AG09319 (cell line): ENCODE measurements around the gene CNTNAP1.
"Not testable (repeated sequence)": the region's sequence is repeated elsewhere in the genome, so short reads cannot be mapped to it uniquely, and the experiment has no call there.

Experiments
- DNase-seq: peaks from one replicate; pipeline ENCODE4 v3.0.0-alpha.2; 2010; ENCODE audit warnings: low read depth; ENCODE audit errors: extremely low read depth
- TF ChIP-seq, protein P1 (sequence below): IDR thresholded peaks from 2 replicates; pipeline ENCODE4 v1.5.1; 2011; ENCODE audit warnings: low read depth, mild to moderate bottlenecking, inconsistent platforms, low read length, moderate library complexity

The CNTNAP1 gene

DNA sequence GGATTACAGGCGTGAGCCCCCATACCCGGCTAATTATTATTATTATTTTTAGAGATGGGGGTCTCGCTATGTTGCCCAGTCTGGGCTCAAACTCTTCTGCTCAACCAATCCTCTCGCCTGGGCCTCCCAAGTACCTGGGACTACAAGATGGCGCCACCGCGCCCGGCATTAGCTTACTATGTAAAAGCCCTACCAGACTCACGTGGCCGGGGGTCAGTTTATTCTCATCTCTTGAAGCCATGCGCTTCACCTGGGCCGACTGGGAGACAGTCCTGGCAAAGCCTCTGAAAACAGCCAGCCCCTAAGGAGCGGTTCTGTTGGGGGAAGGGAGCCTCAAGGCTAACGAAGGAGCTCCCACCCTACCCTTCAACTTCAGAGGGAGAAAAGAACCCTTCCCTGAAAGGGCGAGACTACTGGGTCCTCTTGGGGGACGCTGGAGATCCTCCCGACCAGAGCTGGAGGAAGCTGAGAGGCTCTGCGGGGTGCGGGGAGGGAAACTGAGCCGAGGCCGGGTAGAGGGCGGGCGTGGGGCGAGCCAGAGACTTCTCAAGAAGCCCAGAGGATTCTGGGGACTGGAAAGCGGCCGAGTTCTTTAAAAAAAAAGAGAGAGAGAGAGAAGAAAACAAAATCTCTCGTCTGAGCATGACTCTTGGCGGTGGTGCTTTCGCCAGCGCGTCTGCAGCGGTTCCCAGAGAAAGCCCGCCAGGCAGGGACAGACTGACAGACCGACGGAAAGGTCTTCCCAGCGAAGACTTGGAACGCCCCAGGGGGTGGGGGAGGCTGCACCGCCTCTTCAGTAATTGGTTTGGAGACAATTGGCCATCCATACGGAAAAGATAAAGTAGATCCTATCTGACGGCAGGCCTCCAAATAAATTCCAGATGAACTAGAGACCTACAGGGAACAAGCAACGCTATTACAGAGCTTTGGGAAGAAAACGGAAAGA lies 28.9 kb upstream of the CNTNAP1 start:
- peak; percentile 68 for DNase-seq
- TF ChIP-seq, protein P1, sequence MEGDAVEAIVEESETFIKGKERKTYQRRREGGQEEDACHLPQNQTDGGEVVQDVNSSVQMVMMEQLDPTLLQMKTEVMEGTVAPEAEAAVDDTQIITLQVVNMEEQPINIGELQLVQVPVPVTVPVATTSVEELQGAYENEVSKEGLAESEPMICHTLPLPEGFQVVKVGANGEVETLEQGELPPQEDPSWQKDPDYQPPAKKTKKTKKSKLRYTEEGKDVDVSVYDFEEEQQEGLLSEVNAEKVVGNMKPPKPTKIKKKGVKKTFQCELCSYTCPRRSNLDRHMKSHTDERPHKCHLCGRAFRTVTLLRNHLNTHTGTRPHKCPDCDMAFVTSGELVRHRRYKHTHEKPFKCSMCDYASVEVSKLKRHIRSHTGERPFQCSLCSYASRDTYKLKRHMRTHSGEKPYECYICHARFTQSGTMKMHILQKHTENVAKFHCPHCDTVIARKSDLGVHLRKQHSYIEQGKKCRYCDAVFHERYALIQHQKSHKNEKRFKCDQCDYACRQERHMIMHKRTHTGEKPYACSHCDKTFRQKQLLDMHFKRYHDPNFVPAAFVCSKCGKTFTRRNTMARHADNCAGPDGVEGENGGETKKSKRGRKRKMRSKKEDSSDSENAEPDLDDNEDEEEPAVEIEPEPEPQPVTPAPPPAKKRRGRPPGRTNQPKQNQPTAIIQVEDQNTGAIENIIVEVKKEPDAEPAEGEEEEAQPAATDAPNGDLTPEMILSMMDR, result no peak

DNA sequence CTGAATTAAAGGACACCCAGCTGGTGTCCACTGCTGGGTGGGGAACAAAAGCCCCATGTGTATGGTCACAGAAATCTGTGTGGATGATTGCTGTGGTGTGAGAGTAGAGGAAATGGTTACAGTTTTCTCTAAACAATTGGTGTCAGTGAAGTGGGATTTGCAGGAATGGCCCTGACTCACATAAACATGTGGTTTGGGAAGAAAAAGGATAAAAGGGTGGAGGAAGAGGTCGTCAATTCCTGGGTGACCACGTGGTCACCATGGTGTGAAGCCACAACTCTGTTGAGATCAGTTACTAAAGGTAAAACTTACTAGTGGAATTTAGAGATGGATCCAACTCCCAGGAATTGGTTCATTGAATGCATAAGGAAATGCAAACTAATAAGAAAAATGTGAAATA lies 26.8 kb upstream of the CNTNAP1 start:
- no peak for DNase-seq
- TF ChIP-seq, protein P1, result no peak

DNA sequence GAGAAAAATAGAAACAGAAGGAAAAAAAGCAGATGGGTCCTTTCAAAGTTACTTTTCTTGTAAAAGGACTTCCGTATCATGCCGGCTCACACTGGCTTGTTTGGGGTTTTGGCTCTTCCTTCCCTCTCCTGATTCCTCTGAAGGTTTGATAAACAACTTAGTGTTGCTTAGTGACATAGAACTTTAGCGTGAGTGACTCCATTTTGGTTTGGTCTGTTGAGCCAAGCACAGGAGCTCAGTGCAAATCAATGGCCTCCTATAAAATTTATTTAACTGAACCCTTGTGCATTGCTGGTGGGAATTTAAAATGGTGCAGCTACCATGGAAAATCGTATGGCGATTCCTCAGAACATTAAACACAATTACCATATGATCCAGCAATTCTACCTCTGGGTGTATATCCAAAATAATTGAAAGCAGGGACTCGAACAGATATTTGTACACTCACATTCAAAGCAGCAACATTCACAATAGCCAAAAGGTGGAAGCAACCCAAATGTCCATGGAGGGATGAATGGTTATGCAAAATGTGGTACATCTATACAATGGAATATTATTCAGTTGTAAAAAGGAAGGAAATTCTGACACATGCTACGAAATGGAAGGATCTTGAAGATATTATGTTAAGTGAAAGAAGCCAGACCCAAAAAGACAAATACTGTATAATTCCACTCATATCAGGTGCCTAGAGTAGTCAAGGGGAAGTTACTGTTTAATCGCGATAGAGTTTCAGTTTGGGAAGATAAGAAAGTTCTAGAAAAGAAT lies 24.3 kb upstream of the CNTNAP1 start:
- no peak for DNase-seq
- TF ChIP-seq, protein P1, result no peak

DNA sequence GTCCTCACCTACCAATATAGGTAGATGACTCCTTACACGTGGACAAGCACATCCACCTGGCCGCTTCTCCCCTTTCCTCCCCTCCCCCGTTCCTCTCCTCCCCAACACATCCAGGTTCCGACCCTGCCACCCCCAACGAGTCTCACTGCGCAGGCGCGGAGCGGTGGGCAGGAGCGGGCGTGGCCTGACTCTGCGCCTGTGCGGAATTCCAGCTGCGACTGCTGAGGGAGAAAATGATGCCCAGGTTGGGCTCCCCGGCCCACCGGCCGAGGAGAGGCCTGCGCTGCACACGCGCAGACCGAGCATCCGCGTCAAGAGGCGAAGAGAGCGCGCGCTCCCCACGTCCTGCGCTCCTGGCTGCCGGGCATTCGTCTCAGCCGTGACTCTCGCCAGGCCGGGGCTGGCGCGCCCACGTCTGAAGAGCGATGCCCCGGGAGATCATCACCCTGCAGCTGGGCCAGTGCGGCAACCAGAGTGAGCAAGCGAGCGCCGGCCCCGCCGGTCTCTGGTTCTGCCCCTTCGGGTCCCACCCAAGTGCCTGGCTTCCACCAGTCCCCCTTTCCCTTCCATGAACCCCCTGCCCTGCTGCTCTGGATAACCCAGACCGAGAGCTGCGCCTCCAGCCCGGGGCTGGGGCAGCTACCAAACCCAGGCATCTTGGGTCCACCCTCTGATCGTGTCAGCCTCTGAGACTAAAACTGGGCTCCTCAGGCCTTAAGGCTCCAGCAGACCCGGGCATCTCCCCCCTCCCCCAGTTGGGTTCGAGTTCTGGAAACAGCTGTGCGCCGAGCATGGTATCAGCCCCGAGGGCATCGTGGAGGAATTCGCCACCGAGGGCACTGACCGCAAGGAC lies 23.0 kb upstream of the CNTNAP1 start, which contains the start of gene TUBG2:
Gene TUBG2 (plus strand): TSS at position 206 of the 853 bp plus-strand sequence. CDS start 220 bp downstream, at position 426.
- TF ChIP-seq, protein P1, result no peak
- DNase-seq, result no peak

DNA sequence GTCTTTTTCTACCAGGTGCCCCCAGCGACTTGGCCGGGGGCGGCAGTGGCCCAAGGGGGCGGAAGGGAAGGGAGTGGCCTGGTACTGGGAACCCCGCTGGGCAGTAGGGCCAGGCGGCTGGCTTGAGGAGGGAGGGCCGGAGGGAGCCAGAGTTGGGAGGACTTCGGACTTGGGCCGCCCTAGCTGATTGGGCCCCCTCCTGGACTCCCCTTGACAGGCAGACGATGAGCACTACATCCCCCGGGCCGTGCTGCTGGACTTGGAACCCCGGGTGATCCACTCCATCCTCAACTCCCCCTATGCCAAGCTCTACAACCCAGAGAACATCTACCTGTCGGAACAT lies 22.4 kb upstream of the CNTNAP1 start:
- not testable (repeated sequence) for DNase-seq

DNA sequence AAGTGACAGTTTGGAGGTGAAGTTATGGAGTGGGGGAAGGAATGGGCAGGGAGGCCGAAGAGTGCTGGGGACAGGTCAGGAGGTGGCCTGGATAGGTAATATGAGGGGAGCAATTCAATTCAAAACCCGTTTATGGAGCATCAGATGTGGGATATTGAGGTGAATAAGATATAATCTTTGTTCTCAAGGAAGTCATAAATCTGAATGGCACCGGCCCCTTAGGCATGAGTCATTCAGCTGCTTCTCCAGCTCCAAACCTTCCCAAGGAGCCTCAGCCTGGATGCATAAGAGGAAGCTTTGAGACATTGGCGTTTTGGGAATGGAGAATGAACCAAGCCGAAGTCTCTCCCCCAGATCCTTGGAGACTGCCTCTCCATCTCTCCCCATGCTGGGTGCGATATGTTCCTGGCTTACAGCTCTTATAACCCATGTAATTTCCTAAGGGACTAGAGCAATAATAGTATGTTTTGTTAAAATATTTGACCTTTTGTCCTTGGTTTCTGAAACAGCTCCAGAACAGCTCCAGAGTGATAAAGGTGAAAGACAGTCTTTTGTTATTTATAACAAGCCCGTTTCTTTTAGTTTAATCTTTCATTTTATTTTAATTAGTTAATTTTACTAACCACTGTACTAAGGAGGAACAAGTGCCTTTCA lies 21.5 kb upstream of the CNTNAP1 start:
- TF ChIP-seq, protein P1, result no peak
- DNase-seq, result no peak

DNA sequence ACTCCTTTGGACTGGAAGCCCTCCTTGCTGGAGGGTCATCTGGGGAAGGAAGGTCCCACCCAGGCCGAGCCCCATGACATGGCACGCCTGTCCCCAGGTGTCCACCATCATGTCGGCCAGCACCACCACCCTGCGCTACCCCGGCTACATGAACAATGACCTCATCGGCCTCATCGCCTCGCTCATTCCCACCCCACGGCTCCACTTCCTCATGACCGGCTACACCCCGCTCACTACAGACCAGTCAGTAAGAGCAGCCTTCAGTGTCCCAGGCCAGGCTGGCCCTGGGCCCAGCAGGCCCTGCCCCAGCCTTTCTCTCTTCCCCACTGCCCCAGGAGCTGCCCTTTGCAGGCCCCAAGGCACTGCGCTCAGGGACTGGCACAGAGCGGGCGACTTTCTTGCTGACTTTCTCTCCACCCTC lies 16.7 kb upstream of the CNTNAP1 start:
- DNase-seq, result no peak
- TF ChIP-seq, protein P1, result no peak

DNA sequence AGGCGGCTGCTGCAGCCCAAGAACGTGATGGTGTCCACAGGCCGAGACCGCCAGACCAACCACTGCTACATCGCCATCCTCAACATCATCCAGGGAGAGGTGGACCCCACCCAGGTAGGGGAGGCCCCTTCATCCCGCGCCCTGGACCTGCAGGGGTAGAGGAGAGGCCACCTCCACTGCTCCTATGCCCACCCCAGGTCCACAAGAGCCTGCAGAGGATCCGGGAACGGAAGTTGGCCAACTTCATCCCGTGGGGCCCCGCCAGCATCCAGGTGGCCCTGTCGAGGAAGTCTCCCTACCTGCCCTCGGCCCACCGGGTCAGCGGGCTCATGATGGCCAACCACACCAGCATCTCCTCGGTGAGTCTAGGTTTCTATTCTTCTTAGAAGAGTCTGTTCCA lies 16.2 kb upstream of the CNTNAP1 start:
- DNase-seq, result not testable (repeated sequence)
